8988T (cell line): ENCODE results near the gene ZCCHC4.
"Not testable (repeated sequence)": the region's sequence is repeated elsewhere in the genome, so short reads cannot be mapped to it uniquely, and the experiment has no call there.

Experiments
- DNase-seq: peaks from one replicate; pipeline ENCODE4 v3.0.0; 2011

The ZCCHC4 gene

GRCh38 chr4:25320773-25321172 lies 8.2 kb downstream of the ZCCHC4 start:
- DNase-seq = no peak

- no peak for DNase-seq
Measured at GRCh38 chr4:25321703-25322102, 9.1 kb downstream of the ZCCHC4 start.

- DNase-seq = not testable (repeated sequence)
Measured at GRCh38 chr4:25328463-25328862, 15.9 kb downstream of the ZCCHC4 start.

GRCh38 chr4:25330335-25330734 lies 17.8 kb downstream of the ZCCHC4 start:
- DNase-seq = no peak

- DNase-seq = no peak
Measured at GRCh38 chr4:25330905-25331808, 18.6 kb downstream of the ZCCHC4 start.

- no peak for DNase-seq
Measured at GRCh38 chr4:25343671-25344070, 31.1 kb downstream of the ZCCHC4 start.

GRCh38 chr4:25345744-25346143 lies 33.2 kb downstream of the ZCCHC4 start:
- DNase-seq = no peak

GRCh38 chr4:25346913-25347312 lies 34.3 kb downstream of the ZCCHC4 start:
- DNase-seq = no peak

GRCh38 chr4:25347473-25347872 lies 34.9 kb downstream of the ZCCHC4 start:
- no peak for DNase-seq

GRCh38 chr4:25347971-25348370 lies 35.4 kb downstream of the ZCCHC4 start:
- no peak for DNase-seq

- no peak for DNase-seq
Measured at GRCh38 chr4:25350561-25350960, 38.0 kb downstream of the ZCCHC4 start.

- no peak for DNase-seq
Measured at GRCh38 chr4:25351777-25352416, 39.3 kb downstream of the ZCCHC4 start.

- DNase-seq = no peak
Measured at GRCh38 chr4:25356068-25356467, 43.5 kb downstream of the ZCCHC4 start.

- no peak for DNase-seq
Measured at GRCh38 chr4:25358515-25359275, 46.1 kb downstream of the ZCCHC4 start.

GRCh38 chr4:25361253-25361652 lies 48.7 kb downstream of the ZCCHC4 start:
- no peak for DNase-seq

GRCh38 chr4:25367004-25367621 lies 54.5 kb downstream of the ZCCHC4 start:
- no peak for DNase-seq

GRCh38 chr4:25367877-25368276 lies 55.3 kb downstream of the ZCCHC4 start:
- DNase-seq = no peak

GRCh38 chr4:25368315-25368714 lies 55.7 kb downstream of the ZCCHC4 start:
- DNase-seq = no peak

GRCh38 chr4:25370242-25370641 lies 57.7 kb downstream of the ZCCHC4 start:
- no peak for DNase-seq

GRCh38 chr4:25372549-25372948 lies 60.0 kb downstream of the ZCCHC4 start:
- not testable (repeated sequence) for DNase-seq

- DNase-seq = peak; percentile 77
Measured at GRCh38 chr4:25376754-25377571, 64.4 kb downstream of the ZCCHC4 start, which contains the start of gene ANAPC4. ANAPC4 (plus strand) TSS chr4:25377263; CDS start chr4:25377428, 165 bp downstream.
